ENCODE results near the gene CTF1. TPM values are rescaled to one million over a fixed set of nuclear protein-coding genes. Genes with fewer than 3 reads are reported as not detected.
A peak's percentile ranks its signal among the peaks of the same experiment; 100 is the strongest.

CTF1 gene
- total RNA-seq, 1 donor from 2014 or later: 5.2 TPM

GRCh38 chr16:30902029-30902972 is 5.9 kb downstream of the CTF1 start:
- Mint-ChIP-seq H3K27ac (ENCODE audit: unreplicated experiment) (peak overlapping the region; percentile 83), H3K4me1 (ENCODE audit: low read depth, unreplicated experiment) (peaks cover 2% of the 10 kb centered on the region), H3K36me3 (ENCODE audit: low read depth, unreplicated experiment) (no peaks in the 10 kb centered on the region), H3K27me3 (ENCODE audit: low read depth, unreplicated experiment) (no peaks in the 10 kb centered on the region), H3K9me3 (ENCODE audit: unreplicated experiment) (no peaks in the 10 kb centered on the region), H3K4me3 (ENCODE audit: unreplicated experiment) (peak overlapping the region; percentile 83)
- no peaks in the 10 kb centered on the region for H3K27me3 ChIP-seq (ENCODE audit: insufficient read depth, low read length)
- no peaks in the 10 kb centered on the region for H3K79me2 ChIP-seq (ENCODE audit: insufficient read depth, low read length)
- no peak for TF ChIP-seq CTCF (IDR thresholded peaks at IDR 0.05; ENCODE audit: insufficient read depth, low read depth, low read length)
- no peak for TF ChIP-seq EZH2 (IDR thresholded peaks at IDR 0.05; ENCODE audit: insufficient read depth, low read length)
- DNase-seq (ENCODE audit: low read depth): peak; percentile 30
- FAIRE-seq: no peak
- peaks cover 14% of the 10 kb centered on the region for H3K4me1 ChIP-seq (ENCODE audit: insufficient read depth, low read length)
- peak overlapping the region; percentile 70 for H3K27ac ChIP-seq (ENCODE audit: low read depth, low read length)
- H3K4me3 ChIP-seq (ENCODE audit: insufficient read depth, low read depth, low read length): peak overlapping the region; percentile 57
- no peaks in the 10 kb centered on the region for H3K9me3 ChIP-seq (ENCODE audit: insufficient read depth, low read depth, low read length)
- peak overlapping the region; percentile 84 for H3K9ac ChIP-seq (ENCODE audit: low read length)
- no peaks in the 10 kb centered on the region for H3K36me3 ChIP-seq (ENCODE audit: insufficient read depth, low read length)
- peak overlapping the region; percentile 83 for H2AFZ ChIP-seq (ENCODE audit: low read depth, low read length)
- no peaks in the 10 kb centered on the region for H4K20me1 ChIP-seq (ENCODE audit: insufficient read depth, low read length)
- H3K4me2 ChIP-seq (ENCODE audit: low read length): peak overlapping the region; percentile 86

- Histone ChIP-seq H3K36me3 (ENCODE audit: insufficient read depth, low read length) (no peaks in the 10 kb centered on the region), H4K20me1 (ENCODE audit: insufficient read depth, low read length) (no peaks in the 10 kb centered on the region), H3K27ac (ENCODE audit: low read depth, low read length) (no peak overlapping the region), H3K4me1 (ENCODE audit: insufficient read depth, low read length) (peaks cover 13% of the 10 kb centered on the region), H2AFZ (ENCODE audit: low read depth, low read length) (peak overlapping the region; percentile 81), H3K9me3 (ENCODE audit: insufficient read depth, low read depth, low read length) (no peaks in the 10 kb centered on the region), H3K9ac (ENCODE audit: low read length) (no peak overlapping the region), H3K4me3 (ENCODE audit: insufficient read depth, low read depth, low read length) (no peak overlapping the region), H3K79me2 (ENCODE audit: insufficient read depth, low read length) (no peaks in the 10 kb centered on the region), H3K4me2 (ENCODE audit: low read length) (peak overlapping the region; percentile 86), H3K27me3 (ENCODE audit: insufficient read depth, low read length) (no peaks in the 10 kb centered on the region)
- Mint-ChIP-seq H3K36me3 (ENCODE audit: low read depth, unreplicated experiment) (no peaks in the 10 kb centered on the region), H3K4me1 (ENCODE audit: low read depth, unreplicated experiment) (peaks cover 2% of the 10 kb centered on the region), H3K27me3 (ENCODE audit: low read depth, unreplicated experiment) (no peaks in the 10 kb centered on the region), H3K4me3 (ENCODE audit: unreplicated experiment) (no peak overlapping the region), H3K27ac (ENCODE audit: unreplicated experiment) (peak overlapping the region; percentile 83), H3K9me3 (ENCODE audit: unreplicated experiment) (no peaks in the 10 kb centered on the region)
- no peak for FAIRE-seq
- TF ChIP-seq EZH2 (IDR thresholded peaks at IDR 0.05; ENCODE audit: insufficient read depth, low read length) (no peak), CTCF (IDR thresholded peaks at IDR 0.05; ENCODE audit: insufficient read depth, low read depth, low read length) (no peak)
- no peak for DNase-seq (ENCODE audit: low read depth)
Observed at GRCh38 chr16:30903002-30903401, 6.6 kb downstream of the CTF1 start.

GRCh38 chr16:30903596-30903995 is 7.2 kb downstream of the CTF1 start:
- FAIRE-seq: no peak
- Mint-ChIP-seq H3K27me3 (ENCODE audit: low read depth, unreplicated experiment) (no peaks in the 10 kb centered on the region), H3K27ac (ENCODE audit: unreplicated experiment) (no peak overlapping the region)

More at GRCh38 chr16:30903596-30903995, 7.2 kb downstream of the CTF1 start:
- H3K36me3 ChIP-seq (ENCODE audit: insufficient read depth, low read length): no peaks in the 10 kb centered on the region
- H3K9ac ChIP-seq (ENCODE audit: low read length): no peak overlapping the region
- no peak overlapping the region for H3K4me3 Mint-ChIP-seq (ENCODE audit: unreplicated experiment)
- H3K4me2 ChIP-seq (ENCODE audit: low read length): no peak overlapping the region
- H3K36me3 Mint-ChIP-seq (ENCODE audit: low read depth, unreplicated experiment): no peaks in the 10 kb centered on the region
- TF ChIP-seq EZH2 (IDR thresholded peaks at IDR 0.05; ENCODE audit: insufficient read depth, low read length): no peak
- TF ChIP-seq CTCF (IDR thresholded peaks at IDR 0.05; ENCODE audit: insufficient read depth, low read depth, low read length): no peak
- no peak overlapping the region for H2AFZ ChIP-seq (ENCODE audit: low read depth, low read length)
- H3K4me3 ChIP-seq (ENCODE audit: insufficient read depth, low read depth, low read length): no peak overlapping the region
- H3K4me1 Mint-ChIP-seq (ENCODE audit: low read depth, unreplicated experiment): peaks cover 2% of the 10 kb centered on the region
- no peaks in the 10 kb centered on the region for H3K9me3 ChIP-seq (ENCODE audit: insufficient read depth, low read depth, low read length)
- H3K27ac ChIP-seq (ENCODE audit: low read depth, low read length): no peak overlapping the region
- no peaks in the 10 kb centered on the region for H3K9me3 Mint-ChIP-seq (ENCODE audit: unreplicated experiment)
- no peaks in the 10 kb centered on the region for H3K27me3 ChIP-seq (ENCODE audit: insufficient read depth, low read length)
- peaks cover 13% of the 10 kb centered on the region for H3K4me1 ChIP-seq (ENCODE audit: insufficient read depth, low read length)
- no peak for DNase-seq (ENCODE audit: low read depth)
- no peaks in the 10 kb centered on the region for H3K79me2 ChIP-seq (ENCODE audit: insufficient read depth, low read length)
- H4K20me1 ChIP-seq (ENCODE audit: insufficient read depth, low read length): no peaks in the 10 kb centered on the region
